Measurements from ENCODE around the gene FAM181A. TPM values are rescaled to one million over a fixed set of nuclear protein-coding genes. Genes with fewer than 3 reads are reported as not detected.
A peak's percentile ranks its signal among the peaks of the same experiment; 100 is the strongest.

The FAM181A gene
- total RNA-seq, 4 donors from 2014 or later = not detected

DNA sequence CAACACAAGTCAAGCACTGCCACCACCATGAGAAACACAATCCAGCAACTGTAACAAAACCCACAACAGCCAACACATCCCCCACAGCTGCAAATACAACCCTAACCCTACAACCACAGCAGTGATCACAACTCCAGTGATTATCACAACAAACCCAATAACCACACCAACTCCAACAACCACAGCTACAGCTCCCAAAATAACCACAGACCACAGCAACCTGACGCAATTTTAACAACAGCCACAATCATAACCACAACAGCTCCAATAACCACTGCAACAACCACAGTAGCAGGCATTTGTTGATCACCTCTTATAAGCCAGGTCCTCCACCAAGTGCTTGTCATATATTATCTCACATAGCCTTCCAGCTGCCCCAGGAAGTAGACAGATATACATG, 42.2 kb upstream of the FAM181A start:
- peaks cover 0 to 7% (median 0%) of the 10 kb centered on the region in 3 donors for H3K9me3 ChIP-seq
- H3K4me1 ChIP-seq = peaks cover 0 to 9% (median under 1%) of the 10 kb centered on the region in 3 donors
- H3K36me3 ChIP-seq = no peaks in the 10 kb centered on the region
- 80 to 90% methylated on average over 1 of the region's 1 CpG for WGBS, 2 donors (ENCODE audit: low coverage in 1 of 2)
- peaks cover 5% of the 10 kb centered on the region for H3K27me3 ChIP-seq
- ATAC-seq = no peak
- H3K27ac ChIP-seq = no peak overlapping the region
- no peak for TF ChIP-seq EP300 (IDR thresholded peaks at IDR 0.05)
- TF ChIP-seq, protein P1, sequence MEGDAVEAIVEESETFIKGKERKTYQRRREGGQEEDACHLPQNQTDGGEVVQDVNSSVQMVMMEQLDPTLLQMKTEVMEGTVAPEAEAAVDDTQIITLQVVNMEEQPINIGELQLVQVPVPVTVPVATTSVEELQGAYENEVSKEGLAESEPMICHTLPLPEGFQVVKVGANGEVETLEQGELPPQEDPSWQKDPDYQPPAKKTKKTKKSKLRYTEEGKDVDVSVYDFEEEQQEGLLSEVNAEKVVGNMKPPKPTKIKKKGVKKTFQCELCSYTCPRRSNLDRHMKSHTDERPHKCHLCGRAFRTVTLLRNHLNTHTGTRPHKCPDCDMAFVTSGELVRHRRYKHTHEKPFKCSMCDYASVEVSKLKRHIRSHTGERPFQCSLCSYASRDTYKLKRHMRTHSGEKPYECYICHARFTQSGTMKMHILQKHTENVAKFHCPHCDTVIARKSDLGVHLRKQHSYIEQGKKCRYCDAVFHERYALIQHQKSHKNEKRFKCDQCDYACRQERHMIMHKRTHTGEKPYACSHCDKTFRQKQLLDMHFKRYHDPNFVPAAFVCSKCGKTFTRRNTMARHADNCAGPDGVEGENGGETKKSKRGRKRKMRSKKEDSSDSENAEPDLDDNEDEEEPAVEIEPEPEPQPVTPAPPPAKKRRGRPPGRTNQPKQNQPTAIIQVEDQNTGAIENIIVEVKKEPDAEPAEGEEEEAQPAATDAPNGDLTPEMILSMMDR (IDR thresholded peaks at IDR 0.05) = no peak
- TF ChIP-seq POLR2AphosphoS5 (IDR thresholded peaks at IDR 0.05) = no peak
- H3K4me3 ChIP-seq = no peak overlapping the region

DNA sequence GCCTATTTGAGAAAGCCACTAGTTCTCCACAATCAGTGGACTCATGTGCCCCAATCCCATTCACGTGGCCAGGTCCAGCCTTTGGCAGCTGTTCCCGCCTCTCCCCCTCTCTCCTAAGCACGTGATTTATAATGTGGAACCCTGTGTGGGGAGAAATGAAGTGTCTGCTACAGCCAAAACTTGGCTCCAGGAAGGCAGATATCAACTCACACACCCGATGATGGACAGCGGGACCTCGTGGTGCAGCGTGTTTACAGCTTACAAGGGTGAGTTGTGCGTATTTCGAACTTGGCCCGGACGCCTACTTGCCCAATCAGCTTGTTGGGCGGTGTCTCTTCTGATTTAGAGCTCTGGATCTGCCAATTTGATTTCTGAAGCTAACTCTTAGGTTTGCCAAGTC, 38.1 kb upstream of the FAM181A start:
- ATAC-seq = no peak
- WGBS, 2 donors (ENCODE audit: low coverage in 1 of 2) = 35 to 52% methylated on average over 5 to 7 of the region's 12 CpGs

DNA sequence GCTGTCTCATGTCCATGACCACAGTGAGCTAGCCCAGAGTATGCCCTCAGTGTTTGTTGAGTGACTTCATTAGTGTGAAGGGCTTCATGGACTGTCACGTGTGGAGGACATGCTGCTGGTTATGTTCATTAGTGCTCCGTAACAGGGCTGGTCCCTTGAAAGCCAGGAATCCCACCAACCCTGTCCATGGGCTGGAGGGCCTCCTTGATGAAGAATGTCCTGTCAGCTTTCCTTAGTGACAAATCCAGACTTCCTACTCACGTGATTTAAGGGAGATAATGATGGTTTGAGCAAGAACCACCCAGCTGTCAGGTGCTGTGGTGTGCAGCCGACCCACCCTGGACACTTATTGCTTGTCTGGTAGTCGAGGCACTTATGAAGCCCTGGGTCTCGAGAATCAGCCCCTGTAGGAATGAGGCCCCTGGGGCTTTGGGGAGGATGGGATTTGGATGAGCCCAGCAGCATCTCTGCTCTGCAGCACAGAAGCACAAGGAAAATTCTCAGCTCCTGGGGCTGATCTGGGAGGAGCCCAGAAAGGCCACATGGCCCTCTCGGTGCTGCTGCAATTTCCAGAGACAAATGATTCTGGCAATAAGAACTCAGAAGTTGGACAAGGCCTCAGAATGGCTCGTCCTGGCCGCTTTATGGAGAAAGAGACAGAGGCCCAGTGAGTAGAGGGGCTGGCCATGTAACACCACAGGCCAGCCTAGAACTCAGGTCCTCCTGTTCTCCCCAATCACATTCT, 37.2 kb upstream of the FAM181A start:
- TF ChIP-seq POLR2AphosphoS5 (IDR thresholded peaks at IDR 0.05) (no peak), EP300 (IDR thresholded peaks at IDR 0.05) (no peak)
- peaks cover 5% of the 10 kb centered on the region for H3K27me3 ChIP-seq
- H3K4me1 ChIP-seq = peaks cover 0 to 18% (median 7%) of the 10 kb centered on the region in 3 donors
- no peaks in the 10 kb centered on the region for H3K36me3 ChIP-seq
- H3K4me3 ChIP-seq = no peak overlapping the region
- ATAC-seq = no peak
- 72 to 77% methylated on average over 3 to 4 of the region's 9 CpGs for WGBS, 2 donors (ENCODE audit: low coverage in 1 of 2)
- H3K9me3 ChIP-seq = peaks cover 0 to 7% (median 0%) of the 10 kb centered on the region in 3 donors
- H3K27ac ChIP-seq = no peak overlapping the region

More for the DNA sequence above, 38.1 kb upstream of the FAM181A start:
- H3K27me3 ChIP-seq = peaks cover 5% of the 10 kb centered on the region
- H3K9me3 ChIP-seq = peaks cover 0 to 7% (median 0%) of the 10 kb centered on the region in 3 donors
- peaks cover 0 to 15% (median 7%) of the 10 kb centered on the region in 3 donors for H3K4me1 ChIP-seq
- no peak for TF ChIP-seq EP300 (IDR thresholded peaks at IDR 0.05)
- peak; percentile 61 for TF ChIP-seq POLR2AphosphoS5 (IDR thresholded peaks at IDR 0.05)
- no peaks in the 10 kb centered on the region for H3K36me3 ChIP-seq
- no peak overlapping the region for H3K27ac ChIP-seq
- H3K4me3 ChIP-seq = no peak overlapping the region

DNA sequence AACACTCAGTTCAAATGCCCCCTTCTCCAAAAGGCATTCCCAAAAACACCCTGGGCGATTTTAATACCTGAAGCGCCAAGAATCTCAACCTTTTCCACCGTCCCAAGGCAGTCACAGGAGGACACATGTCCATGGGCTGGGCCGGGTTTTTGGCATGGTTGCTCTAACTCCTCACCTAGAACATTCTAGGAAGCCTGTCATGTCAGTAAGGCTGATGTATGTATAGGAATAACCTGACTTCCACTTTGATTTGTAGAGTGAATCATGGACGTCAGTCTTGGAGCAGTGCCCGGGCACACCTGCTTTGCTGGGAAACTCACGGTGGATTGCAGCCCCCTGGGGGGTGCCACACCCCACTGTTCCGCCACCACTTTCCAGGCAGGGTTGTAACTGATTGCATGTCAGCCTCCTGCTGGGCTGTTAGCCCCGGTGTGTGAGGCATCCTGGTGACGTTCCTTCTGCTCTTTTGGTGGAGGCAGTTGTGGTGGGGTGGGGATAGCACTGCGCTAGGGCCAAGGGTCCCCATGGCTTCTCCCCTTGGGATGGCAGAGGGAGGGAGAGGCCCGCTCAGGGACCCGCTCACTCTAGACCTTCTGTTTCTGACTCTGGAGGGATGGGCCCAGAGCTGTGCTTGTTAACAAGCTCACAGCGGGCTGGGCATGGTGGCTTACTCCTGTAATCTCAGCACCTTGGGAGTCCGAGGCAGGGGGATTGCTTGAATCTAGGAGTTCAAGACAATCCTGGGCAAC, 35.2 kb upstream of the FAM181A start:
- H3K9me3 ChIP-seq = no peaks in the 10 kb centered on the region
- peaks cover 0 to 18% (median 7%) of the 10 kb centered on the region in 3 donors for H3K4me1 ChIP-seq
- no peak overlapping the region for H3K27ac ChIP-seq
- WGBS, 2 donors (ENCODE audit: low coverage in 1 of 2) = 70 to 93% methylated on average over 2 to 3 of the region's 15 CpGs
- H3K27me3 ChIP-seq = no peaks in the 10 kb centered on the region
- H3K4me3 ChIP-seq = no peak overlapping the region
- TF ChIP-seq, protein P1 (IDR thresholded peaks at IDR 0.05) = no peak
- TF ChIP-seq EP300 (IDR thresholded peaks at IDR 0.05) = no peak
- no peak for TF ChIP-seq POLR2A (IDR thresholded peaks at IDR 0.05)
- no peak for TF ChIP-seq POLR2AphosphoS5 (IDR thresholded peaks at IDR 0.05)
- no peaks in the 10 kb centered on the region for H3K36me3 ChIP-seq
- ATAC-seq = no peak

DNA sequence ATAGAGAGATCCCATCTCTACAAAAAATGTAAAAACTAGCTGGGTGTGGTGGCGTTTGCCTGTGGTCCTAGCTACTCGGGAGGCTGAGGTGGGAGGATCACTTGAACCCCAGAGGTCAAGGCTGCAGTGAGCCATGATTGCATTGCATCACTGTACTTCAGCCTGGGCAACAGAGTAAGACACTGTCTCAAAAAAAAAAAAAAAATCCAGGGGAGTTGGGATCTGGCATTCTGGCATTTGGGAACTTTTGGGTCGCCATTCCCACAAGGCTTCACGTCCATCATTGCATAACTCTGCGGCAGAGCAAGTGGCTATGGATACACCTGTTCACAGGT, 34.7 kb upstream of the FAM181A start:
- H3K27me3 ChIP-seq = no peaks in the 10 kb centered on the region
- TF ChIP-seq, protein P1 (IDR thresholded peaks at IDR 0.05) = no peak
- no peak overlapping the region for H3K27ac ChIP-seq
- H3K9me3 ChIP-seq = no peaks in the 10 kb centered on the region
- H3K4me1 ChIP-seq = peaks cover 0 to 18% (median 7%) of the 10 kb centered on the region in 3 donors
- ATAC-seq = no peak
- WGBS, 2 donors (ENCODE audit: low coverage in 1 of 2) = 52 to 60% methylated on average over 3 to 5 of the region's 5 CpGs
- H3K4me3 ChIP-seq = no peak overlapping the region
- H3K36me3 ChIP-seq = no peaks in the 10 kb centered on the region
